ENCODE data around the gene WDR41.

WDR41 gene

DNA sequence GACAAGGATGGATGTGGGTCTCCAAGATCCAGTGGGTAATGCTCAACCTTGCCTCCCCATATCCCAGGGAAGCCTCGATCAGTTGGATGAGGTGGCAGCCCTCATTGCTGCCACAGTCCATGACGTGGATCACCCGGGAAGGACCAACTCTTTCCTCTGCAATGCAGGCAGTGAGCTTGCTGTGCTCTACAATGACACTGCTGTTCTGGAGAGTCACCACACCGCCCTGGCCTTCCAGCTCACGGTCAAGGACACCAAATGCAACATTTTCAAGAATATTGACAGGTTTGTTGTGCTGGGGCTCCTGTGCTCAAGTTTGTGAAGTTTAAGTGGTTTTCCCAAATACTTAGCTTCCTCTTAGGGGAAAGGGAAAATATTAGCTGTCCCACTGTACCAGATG, 74.0 kb downstream of the WDR41 start:
- DNase-seq (ENCODE audit: low read depth in 1 of 2, low spot score in 1 of 2) = no peak
- H3K27ac ChIP-seq (replicated peaks) = no peak overlapping the region
- no peaks in the 10 kb centered on the region for H3K27me3 ChIP-seq (ENCODE audit: insufficient read depth, poor library complexity, severe bottlenecking)
- TF ChIP-seq, protein P1, sequence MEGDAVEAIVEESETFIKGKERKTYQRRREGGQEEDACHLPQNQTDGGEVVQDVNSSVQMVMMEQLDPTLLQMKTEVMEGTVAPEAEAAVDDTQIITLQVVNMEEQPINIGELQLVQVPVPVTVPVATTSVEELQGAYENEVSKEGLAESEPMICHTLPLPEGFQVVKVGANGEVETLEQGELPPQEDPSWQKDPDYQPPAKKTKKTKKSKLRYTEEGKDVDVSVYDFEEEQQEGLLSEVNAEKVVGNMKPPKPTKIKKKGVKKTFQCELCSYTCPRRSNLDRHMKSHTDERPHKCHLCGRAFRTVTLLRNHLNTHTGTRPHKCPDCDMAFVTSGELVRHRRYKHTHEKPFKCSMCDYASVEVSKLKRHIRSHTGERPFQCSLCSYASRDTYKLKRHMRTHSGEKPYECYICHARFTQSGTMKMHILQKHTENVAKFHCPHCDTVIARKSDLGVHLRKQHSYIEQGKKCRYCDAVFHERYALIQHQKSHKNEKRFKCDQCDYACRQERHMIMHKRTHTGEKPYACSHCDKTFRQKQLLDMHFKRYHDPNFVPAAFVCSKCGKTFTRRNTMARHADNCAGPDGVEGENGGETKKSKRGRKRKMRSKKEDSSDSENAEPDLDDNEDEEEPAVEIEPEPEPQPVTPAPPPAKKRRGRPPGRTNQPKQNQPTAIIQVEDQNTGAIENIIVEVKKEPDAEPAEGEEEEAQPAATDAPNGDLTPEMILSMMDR (IDR thresholded peaks at IDR 0.05; ENCODE audit: insufficient read depth, low read length) = no peak
- TF ChIP-seq POLR2AphosphoS5 (IDR thresholded peaks at IDR 0.05; ENCODE audit: low read depth) = no peak
- TF ChIP-seq SPI1 (IDR thresholded peaks at IDR 0.05; ENCODE audit: borderline replicate concordance, low read depth) = no peak
- TF ChIP-seq, protein P2, sequence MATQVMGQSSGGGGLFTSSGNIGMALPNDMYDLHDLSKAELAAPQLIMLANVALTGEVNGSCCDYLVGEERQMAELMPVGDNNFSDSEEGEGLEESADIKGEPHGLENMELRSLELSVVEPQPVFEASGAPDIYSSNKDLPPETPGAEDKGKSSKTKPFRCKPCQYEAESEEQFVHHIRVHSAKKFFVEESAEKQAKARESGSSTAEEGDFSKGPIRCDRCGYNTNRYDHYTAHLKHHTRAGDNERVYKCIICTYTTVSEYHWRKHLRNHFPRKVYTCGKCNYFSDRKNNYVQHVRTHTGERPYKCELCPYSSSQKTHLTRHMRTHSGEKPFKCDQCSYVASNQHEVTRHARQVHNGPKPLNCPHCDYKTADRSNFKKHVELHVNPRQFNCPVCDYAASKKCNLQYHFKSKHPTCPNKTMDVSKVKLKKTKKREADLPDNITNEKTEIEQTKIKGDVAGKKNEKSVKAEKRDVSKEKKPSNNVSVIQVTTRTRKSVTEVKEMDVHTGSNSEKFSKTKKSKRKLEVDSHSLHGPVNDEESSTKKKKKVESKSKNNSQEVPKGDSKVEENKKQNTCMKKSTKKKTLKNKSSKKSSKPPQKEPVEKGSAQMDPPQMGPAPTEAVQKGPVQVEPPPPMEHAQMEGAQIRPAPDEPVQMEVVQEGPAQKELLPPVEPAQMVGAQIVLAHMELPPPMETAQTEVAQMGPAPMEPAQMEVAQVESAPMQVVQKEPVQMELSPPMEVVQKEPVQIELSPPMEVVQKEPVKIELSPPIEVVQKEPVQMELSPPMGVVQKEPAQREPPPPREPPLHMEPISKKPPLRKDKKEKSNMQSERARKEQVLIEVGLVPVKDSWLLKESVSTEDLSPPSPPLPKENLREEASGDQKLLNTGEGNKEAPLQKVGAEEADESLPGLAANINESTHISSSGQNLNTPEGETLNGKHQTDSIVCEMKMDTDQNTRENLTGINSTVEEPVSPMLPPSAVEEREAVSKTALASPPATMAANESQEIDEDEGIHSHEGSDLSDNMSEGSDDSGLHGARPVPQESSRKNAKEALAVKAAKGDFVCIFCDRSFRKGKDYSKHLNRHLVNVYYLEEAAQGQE (IDR thresholded peaks at IDR 0.05; ENCODE audit: insufficient replicate concordance, low read depth) = no peak
- TF ChIP-seq GABPA (IDR thresholded peaks at IDR 0.05; ENCODE audit: low read depth) = no peak
- H3K4me3 ChIP-seq (replicated peaks; ENCODE audit: insufficient read depth, low read length) = no peak overlapping the region

GRCh38 chr5:77413049-77413448, 79.1 kb downstream of the WDR41 start:
- Histone ChIP-seq H3K27ac (replicated peaks) (no peak overlapping the region), H3K4me3 (replicated peaks; ENCODE audit: insufficient read depth, low read length) (no peak overlapping the region), H3K27me3 (ENCODE audit: insufficient read depth, poor library complexity, severe bottlenecking) (no peaks in the 10 kb centered on the region)
- TF ChIP-seq, protein P2 (IDR thresholded peaks at IDR 0.05; ENCODE audit: insufficient replicate concordance, low read depth) = no peak
- no peak for TF ChIP-seq GABPA (IDR thresholded peaks at IDR 0.05; ENCODE audit: low read depth)
- TF ChIP-seq, protein P1 (IDR thresholded peaks at IDR 0.05; ENCODE audit: insufficient read depth, low read length) = no peak
- no peak for TF ChIP-seq POLR2AphosphoS5 (IDR thresholded peaks at IDR 0.05; ENCODE audit: low read depth)
- TF ChIP-seq SPI1 (IDR thresholded peaks at IDR 0.05; ENCODE audit: borderline replicate concordance, low read depth) = no peak
- no peak for DNase-seq (ENCODE audit: low read depth in 1 of 2, low spot score in 1 of 2)

DNA sequence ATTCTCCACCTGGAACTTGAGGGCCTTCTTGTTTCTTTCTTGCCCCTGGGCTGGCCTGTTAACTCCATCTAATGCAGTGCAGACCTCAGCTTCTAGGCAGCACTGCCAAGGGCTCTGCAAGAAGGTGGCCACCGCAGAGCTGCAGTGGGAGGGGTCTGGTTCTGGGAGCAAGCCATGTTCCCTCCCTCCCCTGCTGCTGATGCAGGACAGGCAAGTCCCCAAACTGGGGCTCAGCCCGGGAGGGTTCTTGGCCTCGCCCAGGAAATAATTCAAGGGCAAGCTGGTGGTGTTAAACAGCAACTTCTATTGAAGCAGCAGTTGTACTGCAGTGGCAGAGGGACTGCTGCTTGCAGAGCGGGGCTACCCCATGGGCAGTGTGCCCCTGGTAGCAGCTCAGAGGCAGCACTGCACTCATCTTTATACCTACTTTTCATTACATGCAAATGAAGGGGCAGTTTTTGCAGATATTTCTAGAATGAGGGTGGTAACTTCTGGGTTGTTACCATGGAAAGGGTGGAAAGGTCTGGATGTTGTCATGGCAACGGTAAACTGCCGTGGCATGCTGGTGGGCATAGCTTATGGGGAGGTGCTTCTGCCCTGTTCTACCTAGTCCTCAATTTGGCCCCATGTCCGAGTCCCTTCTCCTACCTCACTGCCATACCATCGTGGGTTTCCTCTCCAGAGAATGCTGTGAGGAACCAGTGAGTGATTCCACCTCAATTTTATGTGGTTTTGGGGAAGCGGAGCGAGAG, 82.1 kb downstream of the WDR41 start:
- no peaks in the 10 kb centered on the region for H3K27me3 ChIP-seq (ENCODE audit: insufficient read depth, poor library complexity, severe bottlenecking)
- H3K4me3 ChIP-seq (replicated peaks; ENCODE audit: insufficient read depth, low read length) = no peak overlapping the region
- DNase-seq (ENCODE audit: low read depth in 1 of 2, low spot score in 1 of 2) = no peak
- no peak for TF ChIP-seq GABPA (IDR thresholded peaks at IDR 0.05; ENCODE audit: low read depth)
- no peak for TF ChIP-seq POLR2AphosphoS5 (IDR thresholded peaks at IDR 0.05; ENCODE audit: low read depth)
- TF ChIP-seq, protein P1 (IDR thresholded peaks at IDR 0.05; ENCODE audit: insufficient read depth, low read length) = no peak
- no peak for TF ChIP-seq SPI1 (IDR thresholded peaks at IDR 0.05; ENCODE audit: borderline replicate concordance, low read depth)
- TF ChIP-seq, protein P2 (IDR thresholded peaks at IDR 0.05; ENCODE audit: insufficient replicate concordance, low read depth) = no peak
- no peak overlapping the region for H3K27ac ChIP-seq (replicated peaks)
